KG1 (cell line): ENCODE measurements around the gene POLR3B.

ENCODE experiments used
- DNase-seq: peaks from one replicate; lab custom pipeline; 2025; lab: John Stamatoyannopoulos, UW

Gene POLR3B

GRCh38 chr12:106415134-106415533 is 57.6 kb downstream of the POLR3B start:
- no peak for DNase-seq

GRCh38 chr12:106416273-106416672 is 58.7 kb downstream of the POLR3B start:
- no peak for DNase-seq

GRCh38 chr12:106417926-106418910 is 60.7 kb downstream of the POLR3B start:
- no peak for DNase-seq

GRCh38 chr12:106418970-106419369 is 61.4 kb downstream of the POLR3B start:
- no peak for DNase-seq

- DNase-seq: no peak
These were observed 65.7 kb downstream of the POLR3B start for GRCh38 chr12:106423291-106423690.

- DNase-seq: no peak
These were observed 67.6 kb downstream of the POLR3B start for GRCh38 chr12:106425061-106425702.

GRCh38 chr12:106427917-106428316 is 70.4 kb downstream of the POLR3B start:
- DNase-seq: no peak

- DNase-seq: no peak
These were observed 70.8 kb downstream of the POLR3B start for GRCh38 chr12:106428384-106428783.

- DNase-seq: no peak
These were observed 71.5 kb downstream of the POLR3B start for GRCh38 chr12:106429043-106429552.

- DNase-seq: no peak
These were observed 72.1 kb downstream of the POLR3B start for GRCh38 chr12:106429636-106430035.

- DNase-seq: no peak
These were observed 74.4 kb downstream of the POLR3B start for GRCh38 chr12:106431839-106432411.

GRCh38 chr12:106433055-106433454 is 75.5 kb downstream of the POLR3B start:
- DNase-seq: no peak

- DNase-seq: no peak
These were observed 77.0 kb downstream of the POLR3B start for GRCh38 chr12:106434526-106434925.

GRCh38 chr12:106436164-106436563 is 78.6 kb downstream of the POLR3B start:
- no peak for DNase-seq

- no peak for DNase-seq
These were observed 85.0 kb downstream of the POLR3B start for GRCh38 chr12:106442575-106442974.

- DNase-seq: no peak
These were observed 87.5 kb downstream of the POLR3B start for GRCh38 chr12:106445053-106445452.

- no peak for DNase-seq
These were observed 88.4 kb downstream of the POLR3B start for GRCh38 chr12:106445959-106446358.

GRCh38 chr12:106446419-106447092 is 89.0 kb downstream of the POLR3B start:
- DNase-seq: no peak

GRCh38 chr12:106452309-106452708 is 94.8 kb downstream of the POLR3B start:
- no peak for DNase-seq

GRCh38 chr12:106455111-106455510 is 97.6 kb downstream of the POLR3B start:
- DNase-seq: no peak

- DNase-seq: no peak
These were observed 101.6 kb downstream of the POLR3B start for GRCh38 chr12:106459124-106459523.

- no peak for DNase-seq
These were observed 102.0 kb downstream of the POLR3B start for GRCh38 chr12:106459534-106459933.
